Measurements from ENCODE around the gene GOLGA6L4.
"Not testable (repeated sequence)": the region's sequence is repeated elsewhere in the genome, so short reads cannot be mapped to it uniquely, and the experiment has no call there.

DNA sequence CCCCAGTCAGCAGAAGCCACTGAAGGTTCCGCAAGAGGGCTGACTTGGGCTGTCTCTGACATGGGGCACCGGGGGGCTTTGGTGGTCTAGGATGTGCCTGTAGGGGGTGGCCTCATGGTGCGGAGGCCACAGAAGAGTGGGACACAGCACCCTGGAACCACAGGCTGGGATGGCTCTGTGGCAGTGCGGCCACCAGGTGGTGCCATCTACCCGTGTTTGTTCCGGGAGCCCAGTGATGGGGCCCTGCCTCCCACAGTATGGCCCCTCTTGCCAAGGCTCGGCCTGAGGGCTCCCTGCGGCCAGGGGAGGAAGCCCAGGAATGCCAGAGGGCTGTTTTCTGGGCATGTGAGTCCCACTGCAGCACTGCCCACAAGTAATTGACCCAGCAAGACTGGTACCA is 40.0 kb upstream of the GOLGA6L4 start:
- TF ChIP-seq POLR2AphosphoS5, POLR2A (IDR thresholded peaks at IDR 0.05): not testable (repeated sequence)
- TF ChIP-seq, protein P1, sequence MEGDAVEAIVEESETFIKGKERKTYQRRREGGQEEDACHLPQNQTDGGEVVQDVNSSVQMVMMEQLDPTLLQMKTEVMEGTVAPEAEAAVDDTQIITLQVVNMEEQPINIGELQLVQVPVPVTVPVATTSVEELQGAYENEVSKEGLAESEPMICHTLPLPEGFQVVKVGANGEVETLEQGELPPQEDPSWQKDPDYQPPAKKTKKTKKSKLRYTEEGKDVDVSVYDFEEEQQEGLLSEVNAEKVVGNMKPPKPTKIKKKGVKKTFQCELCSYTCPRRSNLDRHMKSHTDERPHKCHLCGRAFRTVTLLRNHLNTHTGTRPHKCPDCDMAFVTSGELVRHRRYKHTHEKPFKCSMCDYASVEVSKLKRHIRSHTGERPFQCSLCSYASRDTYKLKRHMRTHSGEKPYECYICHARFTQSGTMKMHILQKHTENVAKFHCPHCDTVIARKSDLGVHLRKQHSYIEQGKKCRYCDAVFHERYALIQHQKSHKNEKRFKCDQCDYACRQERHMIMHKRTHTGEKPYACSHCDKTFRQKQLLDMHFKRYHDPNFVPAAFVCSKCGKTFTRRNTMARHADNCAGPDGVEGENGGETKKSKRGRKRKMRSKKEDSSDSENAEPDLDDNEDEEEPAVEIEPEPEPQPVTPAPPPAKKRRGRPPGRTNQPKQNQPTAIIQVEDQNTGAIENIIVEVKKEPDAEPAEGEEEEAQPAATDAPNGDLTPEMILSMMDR (IDR thresholded peaks at IDR 0.05 in 8 of 11, conservative IDR thresholded peaks at IDR 0.05 in 3 of 11) = not testable (repeated sequence)
